Fibroblast of villous mesenchyme (primary cell): Measurements from ENCODE around the gene XRCC6. TPM values are rescaled to one million over a fixed set of nuclear protein-coding genes. Genes with fewer than 3 reads are reported as not detected.
A peak's percentile ranks its signal among the peaks of the same experiment; 100 is the strongest.
"Not testable (repeated sequence)": the region's sequence is repeated elsewhere in the genome, so short reads cannot be mapped to it uniquely, and the experiment has no call there.

Experiments used
- DNase-seq: peaks from one replicate; pipeline ENCODE4 v3.0.0-alpha.2; 2010; ENCODE audit warnings: low read depth
- H3K4me3 ChIP-seq: 2 replicates; pipeline ENCODE4 v1.5.1; 2011; ENCODE audit warnings: low read depth, mild to moderate bottlenecking, low read length
- total RNA-seq: library from RNA; depleted of rRNA; stranded (reverse); fragments of >200 nt; gene quantifications from 2 replicates; pipeline ENCODE4 v1.2.3, GENCODE V29; 2012
- TF ChIP-seq, protein P1 (sequence below): IDR thresholded peaks from 2 replicates; pipeline ENCODE4 v1.5.1; 2012; ENCODE audit warnings: low read depth, mild to moderate bottlenecking, low read length; ENCODE audit not compliant: insufficient read depth

Gene XRCC6
- total RNA-seq, 1 donor, result 350 TPM

DNA sequence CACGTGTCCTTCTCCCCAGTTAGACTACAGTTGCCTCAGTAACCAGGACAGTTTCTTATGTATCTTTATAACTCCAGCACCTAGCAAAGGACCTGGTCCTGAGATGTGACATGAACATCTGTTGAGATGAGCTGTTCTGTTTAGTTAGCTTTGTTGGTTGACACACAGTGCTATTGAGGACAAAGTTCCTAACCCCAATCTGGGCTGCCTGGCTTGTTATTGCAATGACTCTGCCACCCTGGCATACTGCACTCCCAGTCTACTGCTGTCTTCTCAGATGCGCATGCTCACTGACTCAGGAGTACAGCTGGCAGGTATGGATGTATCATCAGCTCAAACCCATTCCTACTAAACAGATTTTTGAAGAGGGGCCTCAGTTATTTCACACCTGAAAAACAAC, 7.6 kb upstream of the XRCC6 start:
- H3K4me3 ChIP-seq, result no peak overlapping the region
- DNase-seq, result no peak
- TF ChIP-seq, protein P1, sequence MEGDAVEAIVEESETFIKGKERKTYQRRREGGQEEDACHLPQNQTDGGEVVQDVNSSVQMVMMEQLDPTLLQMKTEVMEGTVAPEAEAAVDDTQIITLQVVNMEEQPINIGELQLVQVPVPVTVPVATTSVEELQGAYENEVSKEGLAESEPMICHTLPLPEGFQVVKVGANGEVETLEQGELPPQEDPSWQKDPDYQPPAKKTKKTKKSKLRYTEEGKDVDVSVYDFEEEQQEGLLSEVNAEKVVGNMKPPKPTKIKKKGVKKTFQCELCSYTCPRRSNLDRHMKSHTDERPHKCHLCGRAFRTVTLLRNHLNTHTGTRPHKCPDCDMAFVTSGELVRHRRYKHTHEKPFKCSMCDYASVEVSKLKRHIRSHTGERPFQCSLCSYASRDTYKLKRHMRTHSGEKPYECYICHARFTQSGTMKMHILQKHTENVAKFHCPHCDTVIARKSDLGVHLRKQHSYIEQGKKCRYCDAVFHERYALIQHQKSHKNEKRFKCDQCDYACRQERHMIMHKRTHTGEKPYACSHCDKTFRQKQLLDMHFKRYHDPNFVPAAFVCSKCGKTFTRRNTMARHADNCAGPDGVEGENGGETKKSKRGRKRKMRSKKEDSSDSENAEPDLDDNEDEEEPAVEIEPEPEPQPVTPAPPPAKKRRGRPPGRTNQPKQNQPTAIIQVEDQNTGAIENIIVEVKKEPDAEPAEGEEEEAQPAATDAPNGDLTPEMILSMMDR, result no peak

DNA sequence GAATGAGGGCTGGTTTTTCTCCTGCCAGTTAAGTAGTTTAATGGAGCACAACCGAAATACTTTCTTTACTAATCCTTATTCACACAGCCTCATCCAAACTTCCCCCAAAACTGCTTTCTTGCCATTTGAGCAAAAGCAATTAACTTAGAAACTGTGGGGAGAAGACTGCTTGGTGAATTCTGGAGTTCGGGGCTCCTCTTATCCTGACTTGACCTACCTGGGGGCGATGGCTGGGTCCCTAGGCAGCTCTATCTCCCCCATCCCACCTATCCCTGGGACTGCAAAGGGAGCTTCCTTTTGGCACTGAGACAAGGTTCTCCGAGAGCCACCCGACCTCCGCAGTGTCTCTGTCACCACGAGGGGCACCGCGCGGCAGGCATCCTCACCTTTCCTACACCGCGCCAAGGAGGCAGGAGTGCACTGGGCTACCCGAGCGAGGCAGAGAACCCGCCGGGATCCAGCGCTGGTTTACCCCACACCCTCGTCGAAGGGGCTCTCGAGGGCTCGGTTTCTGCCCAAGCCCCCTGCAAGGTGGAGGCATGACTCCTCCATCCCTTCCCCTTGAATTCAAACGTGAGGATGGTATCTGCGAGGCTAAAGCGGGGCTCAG, 1.0 kb upstream of the XRCC6 start:
- H3K4me3 ChIP-seq, result peak overlapping the region; percentile 99
- DNase-seq, result peak; percentile 14
- TF ChIP-seq, protein P1, result no peak

DNA sequence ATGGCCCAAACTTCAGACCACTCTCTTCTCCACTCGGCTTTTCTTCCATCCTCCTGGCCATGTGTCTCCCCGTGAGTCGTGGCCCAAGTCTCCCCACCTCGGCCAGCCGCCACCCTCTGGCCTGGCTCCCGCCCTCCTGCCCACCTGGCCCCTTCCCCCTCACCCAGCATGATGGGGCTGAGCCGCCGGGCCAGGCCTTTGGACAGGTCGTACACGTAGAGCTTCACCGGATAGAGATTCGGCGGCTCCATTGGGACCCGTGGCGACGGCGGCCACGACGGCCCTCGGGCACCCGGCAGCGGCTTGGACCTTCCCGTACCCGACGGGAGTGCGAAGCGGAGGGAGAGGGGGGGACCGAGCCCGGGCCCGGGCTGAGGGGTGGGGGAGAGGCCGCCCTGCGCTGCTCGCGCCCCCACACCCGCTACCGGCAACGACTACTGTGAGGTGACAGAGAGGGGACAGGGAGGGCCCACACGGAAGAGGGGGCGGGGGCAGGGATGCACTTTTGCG, 451 bp upstream of the XRCC6 start, which contains the start of gene DESI1:
DESI1 (minus strand) TSS at position 455 of the 510 bp plus-strand sequence; CDS start at position 251, 204 bp downstream.
- TF ChIP-seq, protein P1, result no peak
- DNase-seq, result no peak
- peak within 1 kb of the TSS; percentile 99 for H3K4me3 ChIP-seq

DNA sequence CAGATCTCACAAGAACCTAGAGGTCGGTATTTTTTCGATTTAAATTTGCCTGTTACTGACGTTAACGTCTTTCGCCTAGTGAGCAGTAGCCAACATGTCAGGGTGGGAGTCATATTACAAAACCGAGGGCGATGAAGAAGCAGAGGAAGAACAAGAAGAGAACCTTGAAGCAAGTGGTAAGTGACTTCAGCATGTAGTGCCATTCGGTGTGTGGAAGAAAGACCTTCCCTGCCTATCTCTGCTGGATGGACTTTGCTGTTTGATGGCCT, 750 bp downstream of the XRCC6 start:
- H3K4me3 ChIP-seq, result peak overlapping the region; percentile 99
- TF ChIP-seq, protein P1, result no peak
- no peak for DNase-seq

DNA sequence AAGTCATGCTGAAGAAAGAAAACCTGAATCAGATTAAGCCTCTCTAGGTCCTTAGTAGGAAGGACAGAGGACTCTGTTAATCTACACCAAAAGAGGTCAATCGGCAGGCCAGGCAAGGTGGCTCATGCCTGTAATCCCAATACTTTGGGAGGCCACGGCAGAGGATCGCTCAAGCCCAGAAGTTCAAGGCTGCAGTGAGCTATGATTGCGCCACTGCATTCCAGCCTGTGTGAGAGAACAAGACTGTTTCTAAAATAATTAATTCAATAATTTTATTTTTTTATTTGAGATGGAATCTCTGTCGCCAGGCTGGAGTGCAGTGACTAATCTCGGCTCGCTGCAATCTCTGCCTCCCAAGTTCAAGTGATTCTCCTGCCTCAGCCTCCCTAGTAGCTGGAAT, 4.5 kb downstream of the XRCC6 start:
- no peak overlapping the region for H3K4me3 ChIP-seq
- no peak for DNase-seq
- TF ChIP-seq, protein P1, result no peak

DNA sequence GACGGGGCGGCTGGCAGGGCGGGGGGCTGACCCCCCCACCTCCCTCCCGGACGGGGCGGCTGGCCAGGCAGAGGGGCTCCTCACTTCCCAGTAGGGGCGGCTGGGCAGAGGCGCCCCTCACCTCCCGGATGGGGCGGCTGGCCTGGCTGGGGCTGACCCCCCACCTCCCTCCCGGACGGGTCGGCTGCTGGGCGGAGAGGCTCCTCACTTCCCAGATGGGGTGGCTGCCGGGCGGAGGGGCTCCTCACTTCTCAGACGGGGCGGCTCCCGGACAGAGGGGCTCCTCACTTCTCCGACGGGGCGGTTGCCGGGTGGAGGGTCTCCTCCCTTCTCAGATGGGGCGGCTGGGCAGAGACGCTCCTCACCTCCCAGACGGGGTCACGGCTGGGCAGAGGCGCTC, 10.0 kb downstream of the XRCC6 start:
- not testable (repeated sequence) for H3K4me3 ChIP-seq, DNase-seq

DNA sequence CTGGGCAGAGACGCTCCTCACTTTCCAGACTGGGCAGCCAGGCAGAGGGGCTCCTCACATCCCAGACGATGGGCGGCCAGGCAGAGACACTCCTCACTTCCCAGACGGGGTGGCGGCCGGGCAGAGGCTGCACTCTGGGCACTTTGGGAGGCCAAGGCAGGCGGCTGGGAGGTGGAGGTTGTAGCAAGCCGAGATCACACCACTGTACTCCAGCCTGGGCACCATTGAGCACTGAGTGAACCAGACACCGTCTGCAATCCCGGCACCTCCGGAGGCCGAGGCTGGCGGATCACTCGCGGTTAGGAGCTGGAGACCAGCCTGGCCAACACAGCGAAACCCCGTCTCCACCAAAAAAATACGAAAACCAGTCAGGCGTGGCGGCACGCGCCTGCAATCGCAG, 10.5 kb downstream of the XRCC6 start:
- H3K4me3 ChIP-seq, DNase-seq: not testable (repeated sequence)

DNA sequence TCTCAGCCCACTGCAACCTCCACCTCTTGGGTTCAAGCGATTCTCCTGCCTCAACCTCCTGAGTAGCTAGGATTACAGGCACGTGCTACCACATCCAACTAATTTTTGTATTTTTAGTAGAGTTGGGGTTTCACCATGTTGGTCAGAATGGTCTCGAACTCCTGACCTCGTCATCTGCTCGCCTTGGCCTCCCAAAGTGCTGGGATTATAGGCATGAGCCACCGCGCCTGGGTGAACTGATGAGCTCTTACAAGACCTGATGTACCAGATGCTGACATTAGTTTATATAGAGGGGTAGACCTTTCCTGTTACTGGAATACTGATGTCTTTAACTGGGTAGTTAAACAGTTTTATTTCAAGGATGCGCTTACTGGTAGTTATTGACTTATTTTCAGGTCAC, 13.5 kb downstream of the XRCC6 start:
- not testable (repeated sequence) for DNase-seq, H3K4me3 ChIP-seq
